Neutrophil (primary cell): ENCODE data around the gene PIGR.

ENCODE experiments used
- H3K27ac ChIP-seq: fragments of 200-600 bp; sonication (generic); 2 replicates; pipeline ENCODE4 v1.5.1; 2016; ENCODE audit warnings: mild to moderate bottlenecking, moderate library complexity
- H3K27me3 ChIP-seq: fragments of 200-600 bp; sonication (generic); 2 replicates; pipeline ENCODE4 v1.6.0; 2016; ENCODE audit warnings: mild to moderate bottlenecking
- H3K36me3 ChIP-seq: fragments of 200-600 bp; sonication (generic); 2 replicates; pipeline ENCODE4 v1.5.1; 2017
- H3K4me1 ChIP-seq, 2 experiments: fragments of 200-600 bp in 1 of 2; sonication (generic) in 1 of 2; 1 replicate in 1 of 2; 2 replicates in 1 of 2; pipeline versions ENCODE4 v1.5.1 to v1.6.1; 2013 to 2016; ENCODE audit warnings: low read depth in 1 of 2, low read length in 1 of 2, mild to moderate bottlenecking in 1 of 2, moderate library complexity in 1 of 2; ENCODE audit not compliant: control insufficient read depth in 1 of 2, insufficient read depth in 1 of 2
- H3K4me3 ChIP-seq, 2 experiments: fragments of 200-600 bp in 1 of 2; sonication (generic) in 1 of 2; 1 replicate in 1 of 2; 2 replicates in 1 of 2; pipeline ENCODE4 v1.5.1; 2013 to 2016; ENCODE audit warnings: low read depth in 1 of 2, low read length in 1 of 2, mild to moderate bottlenecking in 1 of 2, moderate library complexity in 1 of 2
- H3K9me3 ChIP-seq: fragments of 200-600 bp; sonication (generic); 2 replicates; pipeline ENCODE4 v1.5.1; 2016
- TF ChIP-seq, protein P1 (sequence below): fragments of 200-600 bp; sonication (generic); IDR thresholded peaks from 2 replicates; pipeline ENCODE4 v1.5.1; 2016; ENCODE audit warnings: antibody characterized with exemption

Gene PIGR

DNA sequence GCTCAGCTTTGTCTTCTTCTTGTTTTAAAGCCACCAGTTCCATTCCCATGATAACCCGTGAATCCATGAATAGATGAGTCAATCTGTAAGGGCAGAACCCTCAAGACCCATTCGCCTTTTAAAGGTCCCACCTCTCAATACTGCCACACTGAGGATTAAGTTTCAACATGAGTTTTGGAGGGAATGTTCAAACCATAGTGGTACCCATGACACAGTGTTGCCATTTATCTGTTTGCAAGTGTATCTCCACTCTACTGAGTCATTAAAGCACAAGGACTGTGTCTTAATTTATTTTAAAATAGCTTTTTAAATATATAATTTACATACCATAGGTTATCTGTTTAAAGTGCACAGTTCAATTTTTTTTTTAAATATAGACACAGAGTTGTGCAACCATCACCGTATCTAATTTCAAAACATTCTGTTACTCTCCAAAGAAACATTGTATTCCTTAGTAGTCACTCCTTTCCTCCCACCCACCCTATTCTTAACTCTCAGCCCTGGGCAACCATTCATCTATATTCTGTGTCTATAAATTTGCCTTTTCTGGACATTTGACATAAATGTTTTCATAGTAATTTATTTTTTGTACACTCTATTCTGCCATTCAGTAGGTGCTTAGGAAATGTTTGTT, 53.8 kb downstream of the PIGR start:
- Histone ChIP-seq H3K4me1 (no peaks in the 10 kb centered on the region), H3K9me3 (no peaks in the 10 kb centered on the region), H3K36me3 (no peaks in the 10 kb centered on the region), H3K27ac (no peak overlapping the region), H3K4me3 (no peak overlapping the region), H3K27me3 (peaks cover 33% of the 10 kb centered on the region)
- TF ChIP-seq, protein P1, sequence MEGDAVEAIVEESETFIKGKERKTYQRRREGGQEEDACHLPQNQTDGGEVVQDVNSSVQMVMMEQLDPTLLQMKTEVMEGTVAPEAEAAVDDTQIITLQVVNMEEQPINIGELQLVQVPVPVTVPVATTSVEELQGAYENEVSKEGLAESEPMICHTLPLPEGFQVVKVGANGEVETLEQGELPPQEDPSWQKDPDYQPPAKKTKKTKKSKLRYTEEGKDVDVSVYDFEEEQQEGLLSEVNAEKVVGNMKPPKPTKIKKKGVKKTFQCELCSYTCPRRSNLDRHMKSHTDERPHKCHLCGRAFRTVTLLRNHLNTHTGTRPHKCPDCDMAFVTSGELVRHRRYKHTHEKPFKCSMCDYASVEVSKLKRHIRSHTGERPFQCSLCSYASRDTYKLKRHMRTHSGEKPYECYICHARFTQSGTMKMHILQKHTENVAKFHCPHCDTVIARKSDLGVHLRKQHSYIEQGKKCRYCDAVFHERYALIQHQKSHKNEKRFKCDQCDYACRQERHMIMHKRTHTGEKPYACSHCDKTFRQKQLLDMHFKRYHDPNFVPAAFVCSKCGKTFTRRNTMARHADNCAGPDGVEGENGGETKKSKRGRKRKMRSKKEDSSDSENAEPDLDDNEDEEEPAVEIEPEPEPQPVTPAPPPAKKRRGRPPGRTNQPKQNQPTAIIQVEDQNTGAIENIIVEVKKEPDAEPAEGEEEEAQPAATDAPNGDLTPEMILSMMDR: no peak

DNA sequence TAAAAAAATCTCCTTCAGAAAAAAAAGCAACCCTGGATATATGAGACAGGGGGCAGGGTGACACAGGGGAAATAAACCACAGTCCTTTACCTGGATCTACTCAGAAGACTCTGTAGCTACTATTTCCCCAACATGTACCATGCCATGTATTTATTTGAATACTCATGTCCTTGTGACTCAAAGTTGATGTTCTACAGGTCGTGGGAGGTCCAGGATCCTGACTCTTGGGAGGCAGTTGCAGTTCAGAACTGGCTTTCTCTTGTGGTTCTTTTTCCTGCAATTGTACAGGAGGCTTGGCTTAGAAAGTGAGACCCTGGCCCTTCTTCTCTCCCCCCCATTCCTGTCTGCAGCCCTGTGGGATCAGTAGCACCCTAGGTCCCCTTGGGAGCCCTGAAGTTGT, 54.9 kb downstream of the PIGR start:
- no peak overlapping the region for H3K4me3 ChIP-seq
- no peaks in the 10 kb centered on the region for H3K9me3 ChIP-seq
- peaks cover 42% of the 10 kb centered on the region for H3K27me3 ChIP-seq
- TF ChIP-seq, protein P1: no peak
- no peak overlapping the region for H3K27ac ChIP-seq
- H3K36me3 ChIP-seq: no peaks in the 10 kb centered on the region
- no peaks in the 10 kb centered on the region for H3K4me1 ChIP-seq

DNA sequence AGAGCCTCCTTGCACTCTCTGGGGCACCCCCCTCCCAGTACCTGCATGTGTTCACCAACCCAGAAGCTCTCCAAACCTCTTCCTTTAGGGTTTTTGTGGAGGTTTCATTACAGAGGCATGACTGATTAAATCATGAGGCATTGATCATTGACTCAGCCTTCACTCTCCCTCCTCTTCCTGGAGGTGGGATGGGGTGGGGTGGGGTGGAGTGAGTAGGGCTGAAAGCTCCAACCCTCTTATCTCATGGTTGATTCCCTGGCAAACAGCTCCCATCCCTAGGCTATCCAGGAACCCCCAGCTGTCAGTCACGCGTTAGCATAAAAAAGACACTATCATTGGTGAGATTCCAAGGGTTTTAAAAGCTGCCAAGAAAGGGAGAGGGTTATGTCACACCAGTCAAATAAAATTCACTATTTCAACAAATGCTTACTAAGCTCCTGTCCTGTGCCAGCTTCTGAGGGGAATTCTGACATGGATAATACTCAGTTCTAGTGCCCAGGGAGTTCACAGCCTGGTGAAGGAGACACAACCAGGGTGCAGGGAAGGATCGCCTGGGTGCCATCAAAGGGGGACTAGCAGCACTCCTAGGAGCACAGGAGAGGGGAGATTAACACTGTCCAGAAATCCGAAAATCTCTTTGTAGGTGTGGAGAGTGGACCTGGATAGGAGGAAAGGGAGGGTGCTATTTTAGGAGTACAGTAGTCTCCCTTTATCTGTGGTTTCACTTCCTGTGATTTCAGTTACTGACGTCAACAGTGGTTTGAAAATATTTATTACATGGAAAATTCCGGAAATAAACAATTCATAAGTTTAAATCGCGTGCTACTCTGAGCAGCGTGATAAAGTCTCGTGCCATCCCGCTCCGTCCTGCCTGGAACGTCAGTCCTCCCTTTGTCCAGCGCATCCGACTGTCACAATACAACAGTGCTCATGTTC, 55.9 kb downstream of the PIGR start:
- Histone ChIP-seq H3K36me3 (no peaks in the 10 kb centered on the region), H3K9me3 (no peaks in the 10 kb centered on the region), H3K4me3 (no peak overlapping the region), H3K4me1 (no peaks in the 10 kb centered on the region), H3K27ac (no peak overlapping the region), H3K27me3 (peaks cover 44% of the 10 kb centered on the region)
- TF ChIP-seq, protein P1: no peak

DNA sequence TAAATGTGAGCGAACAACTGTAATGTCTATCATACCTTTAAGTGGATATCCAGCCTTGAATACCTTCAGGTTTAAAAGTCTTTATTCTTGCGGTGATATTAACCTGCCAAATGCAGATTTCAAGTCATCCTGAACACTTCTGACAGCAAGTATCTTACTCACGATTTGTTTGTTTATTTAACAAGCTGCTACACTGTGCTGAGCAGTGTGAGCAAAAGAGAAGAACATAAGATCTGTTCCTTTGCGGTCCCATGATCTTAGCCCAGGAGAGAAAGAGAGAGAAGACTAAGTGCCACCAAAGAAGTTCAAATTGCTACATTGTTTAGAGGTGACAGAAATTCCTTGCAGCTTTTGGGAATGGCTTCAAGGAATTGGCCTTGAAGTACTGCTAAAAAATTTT, 58.6 kb downstream of the PIGR start:
- no peak overlapping the region for H3K27ac ChIP-seq
- H3K27me3 ChIP-seq: peaks cover 50% of the 10 kb centered on the region
- H3K4me1 ChIP-seq: no peaks in the 10 kb centered on the region
- no peaks in the 10 kb centered on the region for H3K36me3 ChIP-seq
- TF ChIP-seq, protein P1: no peak
- H3K9me3 ChIP-seq: no peaks in the 10 kb centered on the region
- no peak overlapping the region for H3K4me3 ChIP-seq

DNA sequence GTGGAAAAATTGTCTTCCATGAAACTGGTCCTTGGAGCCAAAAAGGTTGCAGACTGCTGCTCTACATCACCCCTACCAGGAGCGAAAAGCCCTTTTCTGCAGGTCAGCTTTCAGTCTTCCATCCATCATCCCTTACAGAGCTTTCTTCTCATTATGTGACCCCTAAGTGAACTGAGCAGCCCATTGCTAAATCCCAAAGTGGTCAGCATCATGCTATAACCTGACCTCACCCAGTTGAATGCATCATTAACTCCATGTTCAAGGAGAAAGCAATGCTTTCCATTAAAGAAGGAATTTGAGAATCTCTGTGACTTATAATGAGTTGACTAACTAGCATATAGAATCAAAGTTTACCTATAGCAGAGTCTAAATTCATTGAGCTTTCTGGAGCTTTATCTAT, 59.4 kb downstream of the PIGR start:
- no peak overlapping the region for H3K27ac ChIP-seq
- no peak overlapping the region for H3K4me3 ChIP-seq
- TF ChIP-seq, protein P1: no peak
- no peaks in the 10 kb centered on the region for H3K9me3 ChIP-seq
- no peaks in the 10 kb centered on the region for H3K36me3 ChIP-seq
- no peaks in the 10 kb centered on the region for H3K4me1 ChIP-seq
- H3K27me3 ChIP-seq: peaks cover 43% of the 10 kb centered on the region
